NCI-H1092 treated with DMSO at 0.1 percent for 48 hours (cell line): Measurements from ENCODE around the gene ITPR2.
"Not testable (repeated sequence)": the region's sequence is repeated elsewhere in the genome, so short reads cannot be mapped to it uniquely, and the experiment has no call there.

ENCODE experiments used
- DNase-seq: peaks from one replicate; lab custom pipeline; 2025; lab: John Stamatoyannopoulos, UW

The ITPR2 gene

DNA sequence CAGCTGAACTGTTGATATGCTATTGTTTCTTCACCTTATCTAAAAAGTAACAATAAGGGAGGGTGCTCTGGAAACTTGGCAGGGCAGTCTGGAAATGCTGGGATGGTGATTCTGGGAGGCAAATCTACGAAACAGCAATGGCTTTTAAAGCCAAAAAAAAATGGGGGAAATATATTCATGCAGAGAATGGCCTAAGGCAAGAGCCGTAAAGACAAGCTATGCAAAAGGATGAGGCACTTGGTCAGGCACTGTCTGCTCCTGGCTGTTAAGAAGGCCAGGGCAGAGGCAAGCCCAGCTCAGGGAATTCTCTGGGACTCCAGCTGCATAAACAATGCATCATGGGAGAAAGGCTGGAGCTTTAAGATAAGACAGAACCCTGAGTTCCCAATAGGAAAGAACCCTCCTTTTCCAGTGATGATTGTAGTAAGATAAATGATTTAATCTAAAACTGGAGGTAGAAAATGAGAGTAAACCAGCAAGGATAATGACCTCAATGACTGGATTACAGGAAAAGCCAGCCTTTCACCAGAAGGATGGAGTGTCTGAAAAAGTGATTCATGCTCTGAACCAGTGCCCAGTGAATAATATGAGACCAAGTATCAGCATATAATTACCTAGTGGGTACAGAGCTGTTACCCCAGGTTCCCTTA, 46.0 kb downstream of the ITPR2 start:
- no peak for DNase-seq

DNA sequence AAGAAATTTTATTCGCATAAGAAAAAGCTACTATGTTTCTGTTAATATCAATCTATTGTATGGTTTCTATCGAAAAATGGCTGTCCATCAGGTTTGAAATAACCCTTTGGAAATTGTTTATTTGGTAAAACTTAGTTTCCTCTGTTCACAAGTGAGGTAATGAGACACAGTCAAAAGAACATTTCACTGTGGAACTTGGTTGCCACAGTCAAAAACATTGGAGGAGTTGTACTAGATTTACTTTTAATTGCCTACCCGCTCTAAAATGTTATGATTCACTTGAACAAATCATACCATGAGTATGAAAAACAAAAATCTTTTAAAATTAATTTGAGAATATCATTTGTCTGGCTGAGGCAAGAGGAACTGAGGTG, 46.5 kb downstream of the ITPR2 start:
- no peak for DNase-seq

DNA sequence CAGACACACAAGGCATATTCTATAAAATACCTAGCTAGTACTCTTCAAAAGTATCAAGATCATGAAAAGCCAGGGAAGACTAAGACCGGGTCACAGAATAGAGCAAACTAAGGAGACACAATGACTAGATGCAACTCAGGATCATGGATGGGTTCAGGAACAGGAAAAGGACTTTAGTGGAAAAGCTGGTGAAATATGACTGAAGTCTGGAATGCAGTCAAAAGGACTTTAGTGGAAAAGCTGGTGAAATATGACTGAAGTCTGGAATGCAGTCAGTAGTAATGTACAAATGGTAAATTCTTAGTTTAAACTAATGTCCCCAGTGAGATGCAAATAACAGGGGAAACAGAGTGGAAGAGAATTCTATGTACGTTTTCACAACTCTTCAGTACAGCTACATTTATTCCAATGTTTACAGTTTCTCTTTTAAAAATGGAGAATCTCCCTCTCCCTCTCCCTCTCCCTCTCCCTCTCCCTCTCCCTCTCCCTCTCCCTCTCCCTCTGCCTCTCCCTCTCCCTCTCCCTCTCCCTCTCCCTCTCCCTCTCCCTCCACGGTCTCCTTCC, 49.1 kb downstream of the ITPR2 start:
- not testable (repeated sequence) for DNase-seq

DNA sequence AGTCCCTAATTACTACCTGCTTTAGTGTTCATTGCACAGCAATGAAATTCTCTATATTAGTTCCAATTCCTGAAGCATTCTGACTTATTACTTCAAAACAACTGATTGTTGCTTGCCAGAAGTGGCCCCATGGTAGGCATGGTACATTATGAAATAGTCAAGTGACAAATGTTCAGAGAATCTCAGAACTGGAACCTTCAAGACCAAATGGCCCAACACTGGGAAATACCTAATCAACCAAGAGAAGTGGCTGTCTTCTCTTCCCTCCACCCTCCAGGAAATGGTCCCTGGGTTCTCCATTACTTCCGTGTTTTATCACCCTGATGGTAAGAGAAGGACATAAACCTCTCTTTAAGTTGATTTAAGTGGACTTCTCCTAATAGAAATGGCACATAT, 49.9 kb downstream of the ITPR2 start:
- DNase-seq = no peak

DNA sequence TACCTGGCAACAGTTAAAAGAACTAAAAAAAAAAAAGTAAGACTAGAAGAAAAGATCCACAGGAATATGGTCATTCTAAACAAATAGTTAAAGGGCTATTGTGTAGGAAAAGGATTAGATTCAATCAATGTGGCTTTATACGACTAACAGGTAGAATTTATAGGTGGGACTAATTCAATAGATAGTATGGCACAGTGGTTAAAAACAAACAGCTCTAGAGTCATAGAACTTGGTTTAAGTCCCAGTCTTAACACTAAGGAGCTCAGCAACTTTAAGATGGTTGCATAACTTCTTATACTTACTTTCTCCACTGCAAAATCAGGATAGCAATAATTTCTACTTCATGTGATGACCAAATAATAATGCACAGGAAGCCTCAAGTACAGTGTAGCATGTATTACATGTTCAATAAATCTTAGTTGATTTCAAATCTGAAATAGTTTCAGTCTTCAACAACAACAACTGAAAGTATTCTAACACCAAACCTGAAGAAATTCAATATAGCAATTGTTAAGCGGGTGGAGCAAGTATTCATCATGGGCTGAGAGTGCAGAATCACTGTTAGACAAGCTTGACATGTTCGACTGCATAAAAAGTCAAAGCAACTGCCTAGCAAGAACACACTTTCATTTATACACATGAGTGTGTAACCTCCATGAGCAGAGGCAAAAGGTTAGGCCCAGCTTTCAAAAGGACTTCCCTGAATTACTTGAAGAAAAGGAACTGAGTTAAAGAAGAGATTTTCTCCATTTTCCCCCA, 50.4 kb downstream of the ITPR2 start:
- no peak for DNase-seq

DNA sequence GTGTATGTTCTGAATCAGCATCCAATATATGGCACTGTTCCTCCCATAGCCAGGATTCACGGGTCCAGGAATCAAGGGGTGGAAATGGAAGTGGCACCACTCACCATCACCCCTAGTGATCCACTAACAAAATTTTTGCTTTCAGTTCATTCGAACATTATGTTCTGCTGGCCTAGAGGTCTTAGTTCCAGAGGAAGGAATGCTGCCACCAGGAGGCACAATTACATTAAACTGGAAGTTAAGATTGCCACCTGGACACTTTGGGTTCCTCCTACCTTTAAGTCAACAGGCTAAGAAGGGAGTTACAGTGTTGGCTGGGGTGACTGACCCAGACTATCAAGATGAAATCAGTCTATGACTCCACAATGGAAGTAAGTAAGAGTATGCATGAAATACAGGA, 52.3 kb downstream of the ITPR2 start:
- DNase-seq = not testable (repeated sequence)

DNA sequence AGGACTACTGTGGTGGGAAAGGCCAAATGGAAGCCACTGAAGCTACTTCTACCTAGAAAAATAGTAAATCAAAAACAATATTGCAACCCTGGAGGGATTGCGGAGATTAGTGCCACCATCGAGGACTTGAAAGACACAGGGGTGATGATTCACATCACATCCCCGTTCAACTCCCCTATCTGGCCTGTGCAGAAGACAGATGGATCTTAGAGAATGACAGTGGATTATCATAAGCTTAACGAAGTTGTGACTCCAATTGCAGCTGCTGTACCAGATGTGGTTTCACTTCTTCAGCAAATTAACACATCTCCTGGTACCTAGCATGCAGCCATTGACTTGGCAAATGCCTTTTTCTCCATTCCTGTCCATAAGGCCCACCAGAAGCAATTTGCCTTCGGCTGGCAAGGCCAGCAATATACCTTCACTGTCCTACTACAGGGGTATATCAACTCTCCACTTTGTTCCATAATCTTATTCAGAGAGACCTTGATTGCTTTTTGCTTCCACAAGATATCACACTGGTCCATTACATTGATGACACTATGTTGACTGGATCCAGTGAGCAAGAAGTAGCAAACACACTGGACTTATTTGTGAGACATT, 54.7 kb downstream of the ITPR2 start:
- DNase-seq = not testable (repeated sequence)

DNA sequence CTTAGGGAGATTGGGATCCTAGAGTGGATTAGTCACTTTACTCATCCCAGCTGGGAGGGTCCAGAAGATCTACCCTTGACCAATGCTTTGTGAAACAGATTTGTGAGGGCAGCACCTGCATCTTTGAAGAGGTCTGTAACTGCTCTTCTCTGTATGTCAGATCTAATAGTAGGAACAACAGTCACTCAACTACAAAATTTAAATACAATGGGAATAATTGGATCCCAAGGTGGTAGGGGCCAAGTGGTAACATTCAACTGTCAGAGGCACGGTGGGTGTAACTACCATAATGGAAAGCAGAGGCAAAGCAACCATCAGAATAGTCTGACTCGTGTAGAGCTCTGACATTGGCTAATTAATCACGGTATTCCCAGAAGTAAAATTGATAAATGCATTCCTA, 55.8 kb downstream of the ITPR2 start:
- no peak for DNase-seq

DNA sequence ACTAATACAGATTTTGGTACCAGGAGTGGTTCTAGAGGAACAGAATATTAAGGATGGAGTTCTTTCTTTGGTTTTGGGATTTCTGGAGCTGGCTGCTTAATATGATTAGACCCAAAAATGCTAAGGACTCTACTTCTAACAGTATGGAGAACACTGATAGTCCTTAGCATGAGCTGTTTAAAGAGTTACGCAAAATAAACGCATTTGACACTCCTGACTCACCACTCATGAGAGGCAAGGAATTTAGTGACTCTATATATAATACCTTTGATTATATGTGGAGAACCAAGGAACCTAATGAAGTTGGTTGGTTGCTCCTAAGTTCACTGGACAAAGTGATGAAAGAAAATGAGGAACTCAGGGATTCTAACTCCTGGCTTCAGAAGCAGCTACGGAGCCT, 57.0 kb downstream of the ITPR2 start:
- DNase-seq = not testable (repeated sequence)

DNA sequence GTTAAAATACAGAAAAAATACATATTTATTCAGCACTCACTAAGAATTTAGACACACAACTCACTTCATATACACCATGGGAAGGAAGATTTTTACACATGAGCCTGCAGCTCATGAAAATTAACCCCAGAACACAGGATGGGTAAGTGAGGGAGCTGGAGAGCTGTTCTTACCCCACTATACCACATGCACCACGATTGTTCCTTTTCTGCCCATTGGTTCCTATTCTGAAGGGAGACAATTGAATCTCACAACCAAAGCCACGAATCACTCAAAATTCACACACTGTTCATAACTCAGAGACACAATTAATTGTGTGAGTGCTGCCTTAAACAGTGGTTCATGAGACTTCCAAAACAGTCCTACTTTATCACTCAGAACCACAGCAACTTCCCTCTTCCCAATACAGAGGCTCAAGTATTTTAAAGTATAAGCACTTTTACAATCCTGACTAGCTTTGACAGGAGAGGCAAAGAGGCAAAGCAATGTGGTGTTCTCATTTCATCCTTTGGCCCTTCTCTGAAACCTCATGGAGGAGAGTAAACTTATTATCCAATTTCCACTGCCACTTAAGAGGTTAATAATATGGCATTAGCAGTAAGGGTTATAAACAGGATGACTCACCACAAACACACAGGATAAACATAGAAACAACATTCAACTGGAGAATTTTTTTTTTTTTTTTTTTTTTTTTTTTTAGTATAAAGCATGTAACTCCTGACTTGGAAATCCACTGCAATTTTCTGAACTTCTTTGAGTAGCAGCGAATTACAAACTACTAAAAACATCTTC, 59.5 kb downstream of the ITPR2 start:
- DNase-seq = no peak

DNA sequence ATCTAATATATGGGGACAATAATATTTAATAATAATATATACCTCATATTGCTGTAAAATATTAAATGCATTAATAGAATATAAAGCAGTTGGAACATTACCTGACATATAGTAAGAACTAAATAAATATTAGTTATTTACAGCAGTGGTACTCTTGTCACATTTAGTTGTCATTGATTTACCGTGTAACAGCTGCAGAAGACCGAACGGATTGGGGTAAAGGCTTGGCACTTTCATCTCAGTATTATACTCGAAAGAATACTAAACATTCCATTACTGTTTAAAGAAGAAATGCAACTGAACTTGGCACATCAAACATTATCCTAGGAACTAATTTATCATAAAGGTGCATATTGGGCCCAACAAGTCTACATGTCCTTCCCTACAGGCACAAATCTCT, 61.1 kb downstream of the ITPR2 start:
- no peak for DNase-seq

DNA sequence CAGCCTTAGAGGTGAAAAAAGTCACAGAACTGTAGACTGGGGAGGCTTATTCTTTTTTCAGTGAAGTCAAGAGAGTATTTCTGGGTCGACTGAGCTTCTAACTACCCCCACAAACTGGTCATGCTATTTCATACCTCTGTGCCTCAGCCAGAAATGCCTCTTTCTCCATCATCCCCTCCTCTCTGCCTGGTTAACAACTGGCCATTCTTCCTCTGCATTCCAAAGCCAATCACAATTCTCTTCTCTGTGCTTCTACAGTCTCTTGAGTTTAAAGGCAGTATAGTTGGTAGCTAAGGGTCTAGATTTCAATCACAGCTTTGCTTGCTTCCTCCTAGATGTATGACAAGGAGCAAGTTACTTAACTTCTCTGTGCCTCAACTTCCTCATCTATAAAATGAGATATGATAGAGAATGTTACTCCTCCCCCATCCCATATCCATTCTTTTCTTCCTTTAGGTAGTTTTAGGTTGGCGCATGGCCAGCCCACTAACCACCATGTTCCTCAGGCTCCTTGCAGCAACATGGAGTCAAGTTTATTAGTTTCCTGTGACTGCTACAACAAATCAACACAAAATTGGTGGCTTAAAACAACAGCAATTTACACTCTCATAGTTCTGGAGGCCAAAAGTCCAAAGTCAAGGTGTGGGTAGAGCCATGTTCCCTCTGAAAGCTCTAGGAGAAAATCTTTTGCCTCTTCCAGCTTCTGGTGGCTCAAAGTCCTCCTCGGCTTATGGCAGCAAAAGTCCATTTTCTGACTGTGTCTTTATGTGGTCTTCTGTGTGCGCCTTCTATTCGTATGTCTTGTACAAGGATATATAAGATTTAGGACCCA, 62.5 kb downstream of the ITPR2 start:
- no peak for DNase-seq

DNA sequence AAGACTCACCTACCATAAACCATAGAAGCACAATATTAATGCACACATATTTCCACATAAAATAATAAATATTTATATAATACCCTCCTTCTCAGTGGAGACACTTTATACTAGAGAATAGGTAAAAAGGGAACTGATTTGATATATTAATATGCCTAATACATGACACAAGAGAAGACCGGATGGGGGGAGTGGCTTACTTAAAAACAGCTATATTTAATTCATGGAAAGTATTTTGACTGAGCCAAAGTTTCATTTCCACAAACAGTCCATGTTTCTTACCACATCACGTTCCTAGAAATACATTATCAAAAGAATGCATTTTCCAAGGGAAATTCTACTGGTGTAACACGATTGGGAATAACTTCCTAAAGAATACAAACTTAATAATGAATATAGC, 63.4 kb downstream of the ITPR2 start:
- no peak for DNase-seq

DNA sequence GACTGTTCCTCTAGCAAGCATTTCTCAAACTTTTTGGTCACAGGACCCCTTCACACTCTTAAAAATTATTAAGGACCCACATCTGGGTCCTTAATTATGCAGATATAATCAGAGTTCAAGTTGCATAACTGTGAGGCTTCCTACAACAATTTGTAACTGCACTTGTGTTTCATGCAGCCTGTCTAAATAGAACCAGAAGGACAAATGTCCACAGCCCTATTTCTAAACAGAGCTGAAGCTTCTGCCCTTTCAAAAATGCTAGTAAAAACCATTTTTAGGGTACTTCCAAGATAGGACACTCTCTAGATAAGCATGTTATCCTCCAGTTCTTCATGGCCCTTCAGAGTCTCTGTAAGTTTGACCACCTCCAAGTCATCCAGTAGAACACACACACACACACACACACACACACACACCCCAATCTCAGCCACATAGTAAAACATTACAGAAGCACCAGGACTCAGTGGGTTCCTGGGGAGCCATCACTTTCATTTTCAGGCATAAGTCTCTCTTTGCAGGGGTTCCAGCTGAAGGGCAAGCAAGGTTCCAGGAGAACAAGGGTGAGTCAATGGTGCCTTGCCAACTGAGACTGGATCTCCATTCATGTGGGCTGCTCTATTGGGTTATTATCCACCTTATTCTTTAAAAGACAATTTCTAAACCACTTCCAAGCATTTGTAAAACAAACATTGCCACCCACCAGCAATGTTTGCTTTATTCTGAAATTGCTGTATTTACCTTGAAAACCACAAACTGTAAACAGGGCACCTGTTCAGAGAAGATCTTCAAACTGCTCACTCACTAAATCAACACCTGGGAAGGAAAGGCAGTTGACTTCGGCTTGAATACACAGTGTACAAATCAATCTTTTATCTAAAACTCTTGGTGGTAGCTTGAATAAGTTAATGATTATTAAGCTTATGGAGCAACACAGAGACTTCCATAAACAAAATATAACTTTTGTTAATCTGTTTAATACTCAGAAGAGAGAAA, 64.1 kb downstream of the ITPR2 start:
- no peak for DNase-seq

DNA sequence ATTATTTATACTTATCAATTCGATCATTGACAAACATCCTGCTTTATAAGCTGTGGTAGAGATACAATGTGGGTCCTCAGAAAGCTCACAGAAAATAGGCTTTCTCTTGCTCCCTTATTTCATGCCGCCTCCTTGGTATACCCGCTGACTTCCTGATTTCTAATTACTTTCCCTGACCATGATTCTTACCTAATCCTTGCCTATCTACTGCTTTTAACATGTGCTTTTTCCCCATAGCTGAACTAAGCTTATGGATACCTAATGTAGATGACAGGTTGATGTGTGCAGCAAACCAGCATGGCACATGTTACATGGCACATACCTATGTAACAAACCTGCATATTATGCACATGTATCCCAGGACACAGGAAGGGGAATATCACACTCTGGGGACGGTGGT, 65.1 kb downstream of the ITPR2 start:
- no peak for DNase-seq

DNA sequence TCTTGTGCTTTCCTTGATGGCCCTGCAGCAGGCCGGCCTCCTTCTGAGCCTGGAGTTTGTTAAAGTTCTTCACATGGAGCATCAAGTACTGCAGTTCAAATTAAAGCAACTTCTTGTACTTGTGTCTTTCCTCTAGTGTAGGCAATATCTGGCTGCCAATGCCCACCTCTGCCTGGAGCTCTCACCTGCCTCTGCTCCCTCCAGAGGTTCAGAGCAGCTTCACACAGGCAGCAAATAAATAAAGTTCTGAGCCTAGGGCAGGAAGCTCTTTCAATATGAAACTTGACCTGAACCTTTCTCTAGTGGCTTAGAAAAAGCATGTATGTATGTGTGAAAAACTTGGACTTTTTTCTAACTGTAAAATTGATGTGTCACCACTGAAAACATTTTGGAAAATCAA, 65.9 kb downstream of the ITPR2 start:
- no peak for DNase-seq

DNA sequence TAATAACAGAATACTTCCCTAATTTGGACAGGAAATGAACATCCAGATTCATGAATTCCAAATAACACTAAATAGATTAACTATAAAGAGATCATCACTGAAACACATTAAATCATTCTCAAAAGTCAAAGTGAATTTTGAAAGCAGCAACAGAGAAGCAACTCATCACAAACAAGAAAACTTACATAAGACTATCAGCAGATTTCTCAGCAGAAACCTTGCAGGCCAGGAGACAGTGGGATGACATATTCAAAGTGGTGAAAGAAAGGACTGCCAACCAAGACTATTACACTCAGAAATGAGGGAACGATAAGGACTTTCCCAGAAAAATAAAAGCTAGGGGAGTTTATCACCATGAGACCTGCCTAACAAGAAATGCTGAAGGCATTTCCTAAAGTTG, 70.8 kb downstream of the ITPR2 start:
- DNase-seq = no peak

DNA sequence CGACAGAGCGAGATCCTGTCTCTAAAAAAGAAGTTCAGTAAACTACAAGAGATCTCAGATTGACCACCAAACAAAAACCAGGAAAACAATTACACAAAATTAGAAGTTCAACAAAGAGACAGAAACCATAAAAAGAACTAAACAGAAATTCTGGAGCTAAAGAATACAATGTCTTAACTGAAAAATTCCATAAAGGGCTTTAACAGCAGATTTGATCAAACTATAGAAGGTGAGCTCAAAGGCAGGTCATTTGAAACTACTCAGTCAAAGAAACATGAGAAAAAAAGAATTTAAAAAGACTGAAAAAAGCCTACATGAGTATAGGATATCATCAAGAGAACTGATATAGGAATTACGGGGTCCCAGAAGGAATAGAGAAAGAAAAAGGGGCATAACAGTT, 71.2 kb downstream of the ITPR2 start:
- no peak for DNase-seq

DNA sequence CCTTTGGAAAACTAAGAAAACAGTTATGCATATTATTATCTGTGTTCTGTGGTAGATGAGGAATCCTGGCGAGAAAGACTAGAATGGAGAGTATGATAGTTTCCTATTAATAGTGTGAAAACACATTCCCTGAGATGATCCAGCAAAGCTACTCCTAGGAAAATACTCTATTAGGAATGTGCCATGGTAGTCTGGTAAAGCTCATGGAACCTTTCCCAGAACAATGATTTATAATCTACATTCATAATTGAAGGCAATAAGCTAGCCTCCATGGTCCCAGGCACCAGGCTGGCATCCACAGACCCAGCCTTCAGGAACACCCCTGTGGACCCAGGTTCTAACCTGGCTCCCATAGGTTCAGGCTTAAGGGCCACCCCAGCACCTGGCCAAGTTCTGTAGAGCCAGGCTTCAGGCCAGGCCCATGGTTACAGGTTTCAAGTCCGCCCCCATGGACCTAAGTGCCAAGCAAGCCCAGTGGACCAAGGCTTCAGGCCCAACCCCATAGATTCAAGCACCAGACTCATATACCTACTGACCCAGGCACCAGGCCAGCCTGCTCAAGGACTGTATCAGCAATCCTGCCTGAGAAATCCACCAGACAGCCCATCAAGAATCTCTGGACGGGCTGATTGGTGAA, 72.2 kb downstream of the ITPR2 start:
- no peak for DNase-seq

DNA sequence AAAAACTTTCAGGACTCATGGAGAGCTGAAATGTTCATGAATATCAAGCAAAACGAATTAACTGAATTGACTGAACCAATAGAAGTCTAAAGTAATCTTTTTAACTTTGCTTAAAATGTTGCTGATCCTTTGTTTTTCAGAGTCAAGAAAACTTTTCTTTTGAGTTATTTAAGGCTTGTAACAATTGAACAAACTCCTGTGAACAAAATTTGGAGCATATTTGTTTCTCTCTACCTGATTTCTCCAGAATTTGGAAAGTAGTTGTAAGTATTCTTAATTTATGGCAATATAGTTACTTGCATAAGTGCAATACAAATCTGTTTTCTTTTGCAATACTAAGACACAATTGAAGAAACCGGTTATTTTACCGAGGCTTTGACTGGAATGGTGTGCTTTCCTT, 77.6 kb downstream of the ITPR2 start:
- not testable (repeated sequence) for DNase-seq
